K562 (cell line): ENCODE data around the gene LAMA2. TPM values are rescaled to one million over a fixed set of nuclear protein-coding genes. Genes with fewer than 3 reads are reported as not detected.

Source experiments
- ATAC-seq: fragments of 200-7000 bp; cut with Tn5 transposase; 3 replicates; pipeline ENCODE4 v1.9.1; 2020; ENCODE audit warnings: moderate library complexity
- BruUV-seq: library from RNA; stranded (reverse); fragments of 400-500 nt; replicated peaks from 2 replicates; lab custom pipeline; 2021; lab: Mats Ljungman, UMichigan
- CTCF ChIA-PET: fragments of 300-600 bp; formaldehyde crosslinking; extraction: SDS; loops from one replicate; lab custom pipeline; 2021; ENCODE audit warnings: low intra/inter-chr PET ratio; lab: Yijun Ruan, JAX
- POLR2A ChIA-PET: fragments of 300-600, 350-650 bp; sonication (Branson Sonifier 250); formaldehyde crosslinking; extraction: SDS; loops from one replicate; lab custom pipeline; 2021; ENCODE audit warnings: antibody characterized with exemption, inconsistent platforms; lab: Yijun Ruan, JAX
- DNase-seq, 4 experiments: peaks; one replicate each; pipeline versions ENCODE4 v3.0.0 to v3.0.0-alpha.2; 2011 to 2018; ENCODE audit warnings: low spot score in 3 of 4, mixed read lengths in 3 of 4; ENCODE audit errors: extremely low read depth in 1 of 4
- FAIRE-seq: peaks from 2 replicates; lab custom pipeline; 2011; peaks lifted over from hg19 to GRCh38; lab: Jason Lieb, UNC
- H2AFZ ChIP-seq: 2 replicates; pipeline ENCODE4 v1.6.0; 2011; ENCODE audit warnings: low read depth, low read length, control low read depth, inconsistent platforms
- H3K27ac ChIP-seq: fragments of 200-600 bp; 3 replicates; pipeline ENCODE4 v1.8.0; 2011; ENCODE audit warnings: low read depth, mild to moderate bottlenecking, control low read depth, inconsistent platforms, low read length, moderate library complexity, mixed read lengths; ENCODE audit errors: extremely low read depth
- H3K27me3 ChIP-seq, 2 experiments: fragments of 300-600 bp in 1 of 2; 2 replicates in 1 of 2; 3 replicates in 1 of 2; pipeline versions ENCODE4 v1.6.0 to v1.8.0; 2011; ENCODE audit warnings: inconsistent platforms in 2 of 2, low read length in 2 of 2, mild to moderate bottlenecking in 1 of 2, mixed read lengths in 1 of 2, moderate library complexity in 1 of 2; ENCODE audit not compliant: control insufficient read depth in 2 of 2, insufficient read depth in 2 of 2
- H3K36me3 ChIP-seq: fragments of 300-600 bp; 3 replicates; pipeline ENCODE4 v1.8.0; 2011; ENCODE audit warnings: mild to moderate bottlenecking, low read length, inconsistent platforms; ENCODE audit not compliant: control insufficient read depth, insufficient read depth
- H3K4me1 ChIP-seq, 2 experiments: fragments of 200-600 bp in 1 of 2; replicated peaks in 1 of 2; 2 replicates in 1 of 2; 3 replicates in 1 of 2; pipeline versions ENCODE4 v1.5.1 to v1.8.0; 2011; ENCODE audit warnings: inconsistent platforms in 2 of 2, low read length in 2 of 2, mild to moderate bottlenecking in 1 of 2, mixed read lengths in 1 of 2, moderate library complexity in 1 of 2; ENCODE audit not compliant: control insufficient read depth in 2 of 2, insufficient read depth in 2 of 2
- H3K4me2 ChIP-seq: 2 replicates; pipeline ENCODE4 v1.6.1; 2011; ENCODE audit warnings: low read length, control low read depth, inconsistent platforms, mixed read lengths; ENCODE audit not compliant: insufficient read depth
- H3K4me3 ChIP-seq: fragments of 200-600 bp; sonication (generic), shearing (Covaris generic); 2 replicates; pipeline ENCODE4 v1.5.1; 2016; ENCODE audit warnings: control low read depth, inconsistent platforms
- H3K79me2 ChIP-seq: fragments of 200-600 bp; 3 replicates; pipeline ENCODE4 v1.8.0; 2011; ENCODE audit warnings: low read length, inconsistent platforms; ENCODE audit not compliant: control insufficient read depth, insufficient read depth
- H3K9ac ChIP-seq, 2 experiments: 2 replicates each; pipeline versions ENCODE4 v1.6.0 to v1.6.1; 2011; ENCODE audit warnings: low read depth in 2 of 2, low read length in 2 of 2, control low read depth in 1 of 2, inconsistent platforms in 1 of 2, mild to moderate bottlenecking in 1 of 2, mixed read lengths in 1 of 2; ENCODE audit not compliant: insufficient read depth in 1 of 2
- H3K9me1 ChIP-seq: one replicate; pipeline ENCODE4 v1.6.0; 2011; ENCODE audit warnings: inconsistent platforms, mild to moderate bottlenecking, low read length, moderate library complexity; ENCODE audit not compliant: control insufficient read depth, insufficient read depth
- H3K9me3 ChIP-seq: replicated peaks from 2 replicates; pipeline ENCODE4 v1.5.1; 2011; ENCODE audit warnings: low read depth, low read length, inconsistent platforms; ENCODE audit not compliant: control insufficient read depth, insufficient read depth
- H4K20me1 ChIP-seq: replicated peaks from 2 replicates; pipeline ENCODE4 v1.6.1; 2011; ENCODE audit warnings: low read length, inconsistent platforms, mixed read lengths; ENCODE audit not compliant: control insufficient read depth, insufficient read depth
- CREM ChIP-seq: IDR thresholded peaks from 2 replicates; pipeline ENCODE4 v1.6.1; 2014; ENCODE audit warnings: antibody characterized with exemption, low read depth
- HMG20B ChIP-seq: fragments of 250-450 bp; sonication (Bioruptor Pico); IDR thresholded peaks from 2 replicates; pipeline ENCODE4 v1.5.0; 2021; ENCODE audit warnings: mild to moderate bottlenecking
- NR2C1 ChIP-seq, 2 experiments: fragments of 450-650 bp; IDR thresholded peaks; 2 replicates each; pipeline ENCODE4 v1.6.1; 2017; ENCODE audit warnings: mild to moderate bottlenecking in 2 of 2, antibody characterized with exemption in 1 of 2, inconsistent platforms in 1 of 2, missing compliant biosample characterization in 1 of 2, missing genetic modification characterization in 1 of 2
- PCBP1 ChIP-seq: fragments of 200-400 bp; formaldehyde crosslinking; IDR thresholded peaks from 2 replicates; pipeline ENCODE4 v1.6.1; 2018; ENCODE audit warnings: mild to moderate bottlenecking, low read depth, low read length; ENCODE audit not compliant: poor library complexity, severe bottlenecking
- PTTG1 ChIP-seq: fragments of 450-650 bp; IDR thresholded peaks from 2 replicates; pipeline ENCODE4 v1.6.1; 2016; ENCODE audit warnings: low read depth, mild to moderate bottlenecking, missing genetic modification characterization, missing compliant biosample characterization
- RFX1 ChIP-seq: fragments of 450-650 bp; IDR thresholded peaks from 2 replicates; pipeline ENCODE4 v1.6.1; 2016; ENCODE audit warnings: mild to moderate bottlenecking, moderate library complexity
- SAFB ChIP-seq: fragments of 200-400 bp; formaldehyde crosslinking; IDR thresholded peaks from 2 replicates; pipeline ENCODE4 v1.6.1; 2017; ENCODE audit warnings: low read depth, low read length, borderline replicate concordance
- WGBS: fragments of 100-300 bp; shearing (Covaris generic); methylation state at CpG from one replicate; pipeline ENCODE4 v1.1.6; 2016; ENCODE audit warnings: low coverage, mixed read lengths; ENCODE audit not compliant: insufficient coverage; ENCODE audit errors: missing lambda C conversion rate; 5-methylcytosine and 5-hydroxymethylcytosine counted together
- in situ Hi-C: fragments of 300-500 bp; cut with MboI; formaldehyde crosslinking; loops from 4 replicates; pipeline ENCODE4 v1.15.0; 2018; ENCODE audit warnings: inconsistent platforms, mixed read lengths
- intact Hi-C: fragments of 100-400 bp; cut with micrococcal nuclease; formaldehyde crosslinking; loops from 2 replicates; pipeline ENCODE4 v1.14.2; 2022
- polyA plus RNA-seq, 8 experiments: library from polyadenylated mRNA; depleted of rRNA in 4 of 8; stranded (reverse) in 5 of 8; unstranded in 3 of 8; fragments of >200 nt; fragmentation: Nextera tagmentation in 2 of 8; fragmentation: Illumina TruSeq in 1 of 8; extraction: Ambion mirVana in 2 of 8; extraction: Trizol in 1 of 8; gene quantifications; 2 replicates each; pipeline versions ENCODE4 v1.2.1 to v1.2.3, GENCODE V29; 2011 to 2014; ENCODE audit warnings: inconsistent platforms in 1 of 8, missing spikeins in 1 of 8
- total RNA-seq, 7 experiments: library from RNA; depleted of rRNA in 6 of 7; stranded (reverse); fragments of >200 nt in 6 of 7; fragmentation: Illumina TruSeq in 2 of 7; extraction: Trizol in 2 of 7; gene quantifications; 2 replicates each; pipeline versions ENCODE4 v1.2.1 to v1.2.3, GENCODE V29; 2011 to 2021; ENCODE audit warnings: low replicate concordance in 1 of 7
- TF ChIP-seq, protein P1 (sequence below): sonication (generic); formaldehyde crosslinking; IDR thresholded peaks from 2 replicates; pipeline ENCODE4 v1.8.1; 2023; ENCODE audit warnings: missing genetic modification reagents, mild to moderate bottlenecking, borderline replicate concordance
- TF ChIP-seq, protein P2 (sequence below): fragments of 450-650 bp; formaldehyde crosslinking; IDR thresholded peaks from 2 replicates; pipeline ENCODE4 v1.4.0; 2020; ENCODE audit warnings: mild to moderate bottlenecking, moderate library complexity
- TF ChIP-seq, protein P3 (sequence below): fragments of 250-450 bp; sonication (Bioruptor Pico); IDR thresholded peaks from 2 replicates; pipeline ENCODE4 v1.4.0; 2020; ENCODE audit warnings: mild to moderate bottlenecking, moderate library complexity, borderline replicate concordance
- TF ChIP-seq, protein P4 (sequence below): fragments of 250-450 bp; sonication (Bioruptor Pico); IDR thresholded peaks from 2 replicates; pipeline ENCODE4 v1.8.0; 2022; ENCODE audit warnings: moderate library complexity, mild to moderate bottlenecking, inconsistent platforms

Gene LAMA2
- total and polyA plus RNA-seq, 9 of the 15 experiments (the other 6 are each of a cell fraction or from before 2014, with no cell fraction given), result 0.04 to 1.5 (median 0.36) TPM

DNA sequence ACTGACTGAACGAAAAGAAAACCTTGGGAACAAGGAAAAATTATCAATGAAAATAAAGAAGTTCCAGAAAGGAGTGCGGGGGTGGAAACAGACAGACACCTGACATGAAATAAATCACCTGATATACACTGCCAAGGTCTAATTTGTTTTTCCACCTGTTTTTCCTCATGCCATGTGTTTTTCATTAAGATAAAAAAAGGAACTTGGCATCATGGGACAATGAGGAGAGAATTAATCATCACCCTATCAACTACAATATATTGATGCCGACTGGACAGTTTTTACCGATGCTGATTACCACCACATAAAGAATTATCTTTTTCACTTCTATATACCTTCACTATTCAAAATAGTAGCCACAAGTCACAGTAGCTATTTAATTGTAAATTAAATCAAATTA, 593.9 kb downstream of the LAMA2 start:
- Histone ChIP-seq H3K4me2 (no peak overlapping the region), H3K36me3 (no peaks in the 10 kb centered on the region), H3K4me3 (no peak overlapping the region), H3K27me3 (peaks cover 0 to 5% of the 10 kb centered on the region in 2 experiments; a peak in 3 of 5 replicates), H3K9me3 (no peaks in the 10 kb centered on the region), H3K79me2 (no peaks in the 10 kb centered on the region), H3K9me1 (no peaks in the 10 kb centered on the region), H2AFZ (no peak overlapping the region), H3K27ac (no peak overlapping the region), H4K20me1 (no peaks in the 10 kb centered on the region), H3K4me1 (no peaks in the 10 kb centered on the region; a peak in 1 of 5 replicates), H3K9ac (no peak overlapping the region)
- ATAC-seq (no peak), FAIRE-seq (no peak), DNase-seq (no peak)
- BruUV-seq, result no TSS peak
- WGBS, result 0% methylated on average over 4 of the region's 4 CpGs
- in situ Hi-C loops, result no loop called here
- intact Hi-C loops, result no loop called here
- ChIA-PET POLR2A (no interaction called here), CTCF (no interaction called here)
- TF ChIP-seq, protein P1, sequence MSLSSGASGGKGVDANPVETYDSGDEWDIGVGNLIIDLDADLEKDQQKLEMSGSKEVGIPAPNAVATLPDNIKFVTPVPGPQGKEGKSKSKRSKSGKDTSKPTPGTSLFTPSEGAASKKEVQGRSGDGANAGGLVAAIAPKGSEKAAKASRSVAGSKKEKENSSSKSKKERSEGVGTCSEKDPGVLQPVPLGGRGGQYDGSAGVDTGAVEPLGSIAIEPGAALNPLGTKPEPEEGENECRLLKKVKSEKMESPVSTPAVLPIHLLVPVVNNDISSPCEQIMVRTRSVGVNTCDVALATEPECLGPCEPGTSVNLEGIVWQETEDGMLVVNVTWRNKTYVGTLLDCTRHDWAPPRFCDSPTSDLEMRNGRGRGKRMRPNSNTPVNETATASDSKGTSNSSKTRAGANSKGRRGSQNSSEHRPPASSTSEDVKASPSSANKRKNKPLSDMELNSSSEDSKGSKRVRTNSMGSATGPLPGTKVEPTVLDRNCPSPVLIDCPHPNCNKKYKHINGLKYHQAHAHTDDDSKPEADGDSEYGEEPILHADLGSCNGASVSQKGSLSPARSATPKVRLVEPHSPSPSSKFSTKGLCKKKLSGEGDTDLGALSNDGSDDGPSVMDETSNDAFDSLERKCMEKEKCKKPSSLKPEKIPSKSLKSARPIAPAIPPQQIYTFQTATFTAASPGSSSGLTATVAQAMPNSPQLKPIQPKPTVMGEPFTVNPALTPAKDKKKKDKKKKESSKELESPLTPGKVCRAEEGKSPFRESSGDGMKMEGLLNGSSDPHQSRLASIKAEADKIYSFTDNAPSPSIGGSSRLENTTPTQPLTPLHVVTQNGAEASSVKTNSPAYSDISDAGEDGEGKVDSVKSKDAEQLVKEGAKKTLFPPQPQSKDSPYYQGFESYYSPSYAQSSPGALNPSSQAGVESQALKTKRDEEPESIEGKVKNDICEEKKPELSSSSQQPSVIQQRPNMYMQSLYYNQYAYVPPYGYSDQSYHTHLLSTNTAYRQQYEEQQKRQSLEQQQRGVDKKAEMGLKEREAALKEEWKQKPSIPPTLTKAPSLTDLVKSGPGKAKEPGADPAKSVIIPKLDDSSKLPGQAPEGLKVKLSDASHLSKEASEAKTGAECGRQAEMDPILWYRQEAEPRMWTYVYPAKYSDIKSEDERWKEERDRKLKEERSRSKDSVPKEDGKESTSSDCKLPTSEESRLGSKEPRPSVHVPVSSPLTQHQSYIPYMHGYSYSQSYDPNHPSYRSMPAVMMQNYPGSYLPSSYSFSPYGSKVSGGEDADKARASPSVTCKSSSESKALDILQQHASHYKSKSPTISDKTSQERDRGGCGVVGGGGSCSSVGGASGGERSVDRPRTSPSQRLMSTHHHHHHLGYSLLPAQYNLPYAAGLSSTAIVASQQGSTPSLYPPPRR (CRISPR knock-in tag), result no peak
- TF ChIP-seq, protein P2, sequence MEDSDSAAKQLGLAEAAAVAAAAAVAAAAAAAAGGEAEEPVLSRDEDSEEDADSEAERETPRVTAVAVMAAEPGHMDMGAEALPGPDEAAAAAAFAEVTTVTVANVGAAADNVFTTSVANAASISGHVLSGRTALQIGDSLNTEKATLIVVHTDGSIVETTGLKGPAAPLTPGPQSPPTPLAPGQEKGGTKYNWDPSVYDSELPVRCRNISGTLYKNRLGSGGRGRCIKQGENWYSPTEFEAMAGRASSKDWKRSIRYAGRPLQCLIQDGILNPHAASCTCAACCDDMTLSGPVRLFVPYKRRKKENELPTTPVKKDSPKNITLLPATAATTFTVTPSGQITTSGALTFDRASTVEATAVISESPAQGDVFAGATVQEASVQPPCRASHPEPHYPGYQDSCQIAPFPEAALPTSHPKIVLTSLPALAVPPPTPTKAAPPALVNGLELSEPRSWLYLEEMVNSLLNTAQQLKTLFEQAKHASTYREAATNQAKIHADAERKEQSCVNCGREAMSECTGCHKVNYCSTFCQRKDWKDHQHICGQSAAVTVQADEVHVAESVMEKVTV (CRISPR knock-in tag), result no peak
- TF ChIP-seq NR2C1 (IDR thresholded peaks at IDR 0.05) (no peak), NR2C1 (tag; IDR thresholded peaks at IDR 0.05) (no peak), RFX1 (no peak), PCBP1 (no peak), PTTG1 (tag) (no peak), HMG20B (no peak), CREM (no peak), SAFB (no peak)
- TF ChIP-seq, protein P3, sequence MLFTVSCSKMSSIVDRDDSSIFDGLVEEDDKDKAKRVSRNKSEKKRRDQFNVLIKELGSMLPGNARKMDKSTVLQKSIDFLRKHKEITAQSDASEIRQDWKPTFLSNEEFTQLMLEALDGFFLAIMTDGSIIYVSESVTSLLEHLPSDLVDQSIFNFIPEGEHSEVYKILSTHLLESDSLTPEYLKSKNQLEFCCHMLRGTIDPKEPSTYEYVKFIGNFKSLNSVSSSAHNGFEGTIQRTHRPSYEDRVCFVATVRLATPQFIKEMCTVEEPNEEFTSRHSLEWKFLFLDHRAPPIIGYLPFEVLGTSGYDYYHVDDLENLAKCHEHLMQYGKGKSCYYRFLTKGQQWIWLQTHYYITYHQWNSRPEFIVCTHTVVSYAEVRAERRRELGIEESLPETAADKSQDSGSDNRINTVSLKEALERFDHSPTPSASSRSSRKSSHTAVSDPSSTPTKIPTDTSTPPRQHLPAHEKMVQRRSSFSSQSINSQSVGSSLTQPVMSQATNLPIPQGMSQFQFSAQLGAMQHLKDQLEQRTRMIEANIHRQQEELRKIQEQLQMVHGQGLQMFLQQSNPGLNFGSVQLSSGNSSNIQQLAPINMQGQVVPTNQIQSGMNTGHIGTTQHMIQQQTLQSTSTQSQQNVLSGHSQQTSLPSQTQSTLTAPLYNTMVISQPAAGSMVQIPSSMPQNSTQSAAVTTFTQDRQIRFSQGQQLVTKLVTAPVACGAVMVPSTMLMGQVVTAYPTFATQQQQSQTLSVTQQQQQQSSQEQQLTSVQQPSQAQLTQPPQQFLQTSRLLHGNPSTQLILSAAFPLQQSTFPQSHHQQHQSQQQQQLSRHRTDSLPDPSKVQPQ (CRISPR knock-in tag), result no peak
- TF ChIP-seq, protein P4, sequence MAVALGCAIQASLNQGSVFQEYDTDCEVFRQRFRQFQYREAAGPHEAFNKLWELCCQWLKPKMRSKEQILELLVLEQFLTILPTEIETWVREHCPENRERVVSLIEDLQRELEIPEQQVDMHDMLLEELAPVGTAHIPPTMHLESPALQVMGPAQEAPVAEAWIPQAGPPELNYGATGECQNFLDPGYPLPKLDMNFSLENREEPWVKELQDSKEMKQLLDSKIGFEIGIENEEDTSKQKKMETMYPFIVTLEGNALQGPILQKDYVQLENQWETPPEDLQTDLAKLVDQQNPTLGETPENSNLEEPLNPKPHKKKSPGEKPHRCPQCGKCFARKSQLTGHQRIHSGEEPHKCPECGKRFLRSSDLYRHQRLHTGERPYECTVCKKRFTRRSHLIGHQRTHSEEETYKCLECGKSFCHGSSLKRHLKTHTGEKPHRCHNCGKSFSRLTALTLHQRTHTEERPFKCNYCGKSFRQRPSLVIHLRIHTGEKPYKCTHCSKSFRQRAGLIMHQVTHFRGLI (CRISPR knock-in tag), result no peak
